BLaER1 (cell line): Measurements from ENCODE around the gene IL10RB.
"Not testable (repeated sequence)": the region's sequence is repeated elsewhere in the genome, so short reads cannot be mapped to it uniquely, and the experiment has no call there.

ENCODE experiments used
- H3K27ac ChIP-seq: shearing (Covaris generic); formaldehyde crosslinking; 2 replicates; pipeline ENCODE4 v1.8.1; 2022
- H3K27me3 ChIP-seq: shearing (Covaris generic); formaldehyde crosslinking; 2 replicates; pipeline ENCODE4 v1.8.1; 2022
- H3K36me3 ChIP-seq: shearing (Covaris generic); formaldehyde crosslinking; 2 replicates; pipeline ENCODE4 v1.8.1; 2022
- H3K4me1 ChIP-seq: shearing (Covaris generic); formaldehyde crosslinking; 2 replicates; pipeline ENCODE4 v1.8.1; 2022
- H3K4me2 ChIP-seq: shearing (Covaris generic); formaldehyde crosslinking; 2 replicates; pipeline ENCODE4 v1.8.1; 2022
- H3K4me3 ChIP-seq: shearing (Covaris generic); formaldehyde crosslinking; 2 replicates; pipeline ENCODE4 v1.8.1; 2022
- H3K9ac ChIP-seq: shearing (Covaris generic); formaldehyde crosslinking; 2 replicates; pipeline ENCODE4 v1.8.1; 2022
- H3K9me3 ChIP-seq: shearing (Covaris generic); formaldehyde crosslinking; 2 replicates; pipeline ENCODE4 v1.8.1; 2022
- H4K20me1 ChIP-seq: shearing (Covaris generic); formaldehyde crosslinking; 2 replicates; pipeline ENCODE4 v1.8.1; 2022
- Cebpa-rat ChIP-seq: shearing (Covaris generic); IDR thresholded peaks from 2 replicates; pipeline ENCODE4 v1.8.1; 2022

IL10RB gene

DNA sequence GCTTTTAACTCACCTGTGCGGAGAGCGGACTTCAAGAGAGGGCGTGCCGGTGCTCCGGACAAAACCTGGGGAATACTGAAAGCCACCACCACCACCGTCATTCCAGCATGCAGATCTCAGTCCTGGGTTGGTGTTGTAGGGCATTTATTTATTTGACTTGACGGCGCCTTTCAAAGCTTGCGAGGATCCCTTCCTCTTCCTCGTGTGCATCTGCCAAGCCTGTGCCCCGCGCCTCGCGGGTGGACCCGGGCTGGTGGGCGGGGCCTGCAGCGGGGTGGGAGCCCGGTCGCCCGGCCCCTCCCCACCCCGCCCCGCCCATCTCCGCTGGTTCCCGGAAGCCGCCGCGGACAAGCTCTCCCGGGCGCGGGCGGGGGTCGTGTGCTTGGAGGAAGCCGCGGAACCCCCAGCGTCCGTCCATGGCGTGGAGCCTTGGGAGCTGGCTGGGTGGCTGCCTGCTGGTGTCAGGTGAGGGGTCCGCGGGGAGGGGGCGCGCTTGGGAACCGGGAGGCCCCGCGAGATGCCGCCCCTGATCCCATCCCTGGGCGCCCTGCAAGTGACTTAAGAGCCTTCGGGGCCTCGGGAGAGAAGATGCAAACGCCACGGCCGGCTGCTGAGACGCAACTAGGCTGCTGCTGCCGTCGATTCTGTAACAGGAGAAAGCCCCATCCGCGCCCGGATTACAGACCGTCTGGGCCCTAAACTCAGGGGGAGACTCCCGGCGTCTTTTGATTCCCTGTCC, at the start of gene IL10RB:
TSS of gene IL10RB (plus strand) at position 318 of the 739 bp plus-strand sequence. CDS start at position 417, 99 bp downstream.
- H3K9me3 ChIP-seq, result no peaks in the 10 kb centered on the region
- H3K27me3 ChIP-seq, result no peaks in the 10 kb centered on the region
- H3K4me3 ChIP-seq, result peak within 1 kb of the TSS; percentile 86
- H3K9ac ChIP-seq, result peak within 1 kb of the TSS; percentile 87
- H4K20me1 ChIP-seq, result 0 out of 2 replicates have a peak, but pooled peaks cover 7% of the 10 kb centered on the region
- peaks cover 52% of the 10 kb centered on the region for H3K36me3 ChIP-seq
- H3K27ac ChIP-seq, result peak within 1 kb of the TSS; percentile 81
- no peak for TF ChIP-seq Cebpa-rat
- peak within 1 kb of the TSS; percentile 99 for H3K4me2 ChIP-seq
- peaks cover 47% of the 10 kb centered on the region for H3K4me1 ChIP-seq

DNA sequence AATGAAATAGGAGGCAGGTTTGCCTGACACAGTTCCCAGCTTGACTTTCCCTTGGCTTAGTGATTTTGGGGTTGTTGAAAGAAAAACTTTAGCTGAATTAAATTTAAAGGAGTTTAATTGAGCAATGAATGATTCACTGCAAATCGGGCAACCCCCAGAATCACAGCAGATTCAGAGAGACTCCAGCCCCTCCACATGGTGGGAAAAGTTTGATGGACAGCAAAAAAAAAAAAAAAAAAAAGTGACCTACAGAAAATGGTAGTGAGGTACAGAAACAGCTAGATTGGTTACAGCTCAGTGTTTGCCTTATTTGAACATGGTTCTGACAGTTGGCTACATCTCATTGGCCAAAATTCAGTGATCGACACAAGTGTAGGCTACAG, 49.0 kb upstream of the IL10RB start:
- no peak overlapping the region for H3K9ac ChIP-seq
- H3K27ac ChIP-seq, result 0 out of 2 replicates have a peak overlapping the region, but pooled peaks have one; percentile 77
- peaks cover 33% of the 10 kb centered on the region for H3K4me1 ChIP-seq
- H3K4me2 ChIP-seq, result no peak overlapping the region; the same call in 1 of the 2 replicates
- H3K4me3 ChIP-seq, result no peak overlapping the region
- H3K27me3 ChIP-seq, result no peaks in the 10 kb centered on the region
- peaks cover 7% of the 10 kb centered on the region for H3K9me3 ChIP-seq
- no peak for TF ChIP-seq Cebpa-rat
- no peaks in the 10 kb centered on the region for H4K20me1 ChIP-seq
- no peaks in the 10 kb centered on the region for H3K36me3 ChIP-seq

DNA sequence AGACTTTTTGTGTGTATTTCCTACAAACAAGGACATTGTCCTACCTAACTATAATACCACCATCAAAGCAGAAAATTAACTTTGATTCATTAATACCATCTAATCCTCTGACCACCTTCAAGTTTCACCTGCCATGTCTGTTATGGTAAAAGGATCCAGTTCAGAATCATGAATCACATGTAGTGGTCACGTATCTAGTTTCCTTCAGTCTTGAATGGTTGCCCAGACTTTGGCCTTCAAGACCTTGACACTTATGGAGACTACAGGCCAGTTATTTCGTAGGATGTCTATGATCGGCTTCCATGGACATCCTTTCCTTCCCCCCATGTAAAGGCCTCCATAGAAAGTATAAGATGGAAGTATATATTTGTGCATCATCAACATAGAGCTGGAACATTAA, 46.9 kb upstream of the IL10RB start:
- Histone ChIP-seq H3K4me2 (no peak overlapping the region), H3K4me3 (no peak overlapping the region), H3K9ac (no peak overlapping the region), H3K27ac (no peak overlapping the region), H3K9me3 (peaks cover 12% of the 10 kb centered on the region), H3K4me1 (peaks cover 25% of the 10 kb centered on the region), H3K36me3 (no peaks in the 10 kb centered on the region), H3K27me3 (no peaks in the 10 kb centered on the region), H4K20me1 (no peaks in the 10 kb centered on the region)
- no peak for TF ChIP-seq Cebpa-rat

DNA sequence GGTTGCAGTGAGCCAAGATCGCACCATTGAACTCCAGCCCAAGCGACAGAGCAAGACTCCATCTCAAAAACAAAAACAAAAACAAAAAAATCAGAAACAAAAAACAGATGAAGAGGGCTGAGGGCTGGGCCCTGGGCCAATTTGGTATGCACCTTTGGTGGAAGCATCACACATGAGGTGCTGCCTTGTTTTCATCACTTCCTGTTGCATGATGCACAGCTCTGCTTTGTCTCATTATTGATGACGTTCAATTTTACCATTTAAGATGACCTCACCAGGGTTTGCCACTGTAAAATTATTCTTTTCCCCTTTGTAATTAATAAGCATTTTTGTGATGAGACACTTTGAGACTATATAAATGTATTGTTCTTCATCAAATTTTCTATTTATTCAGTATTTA, 46.2 kb upstream of the IL10RB start:
- Histone ChIP-seq H3K27me3 (no peaks in the 10 kb centered on the region), H3K36me3 (no peaks in the 10 kb centered on the region), H3K4me1 (peaks cover 21% of the 10 kb centered on the region), H3K9ac (no peak overlapping the region), H3K27ac (no peak overlapping the region), H3K9me3 (peaks cover 12% of the 10 kb centered on the region), H4K20me1 (no peaks in the 10 kb centered on the region), H3K4me2 (no peak overlapping the region), H3K4me3 (no peak overlapping the region)
- TF ChIP-seq Cebpa-rat, result no peak

DNA sequence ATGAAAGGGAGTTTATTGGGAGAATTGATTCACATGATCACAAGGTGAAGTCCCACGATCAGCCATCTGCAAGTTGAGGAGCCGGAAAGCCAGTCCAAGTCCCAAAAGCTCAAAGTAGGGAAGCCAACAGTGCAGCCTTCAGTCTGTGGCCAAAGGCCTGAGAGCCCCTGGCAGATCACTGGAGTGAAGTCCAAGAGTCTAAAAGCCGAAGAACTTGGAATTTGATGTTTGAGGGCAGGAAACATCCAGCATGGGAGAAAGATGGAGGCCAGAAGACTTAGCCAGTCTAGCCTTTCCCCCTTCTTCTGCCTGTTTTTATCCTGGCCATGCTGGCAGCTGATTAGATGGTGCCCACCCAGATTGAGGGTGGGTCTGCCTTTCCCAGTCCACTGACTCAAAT, 40.8 kb upstream of the IL10RB start:
- not testable (repeated sequence) for H3K36me3 ChIP-seq

DNA sequence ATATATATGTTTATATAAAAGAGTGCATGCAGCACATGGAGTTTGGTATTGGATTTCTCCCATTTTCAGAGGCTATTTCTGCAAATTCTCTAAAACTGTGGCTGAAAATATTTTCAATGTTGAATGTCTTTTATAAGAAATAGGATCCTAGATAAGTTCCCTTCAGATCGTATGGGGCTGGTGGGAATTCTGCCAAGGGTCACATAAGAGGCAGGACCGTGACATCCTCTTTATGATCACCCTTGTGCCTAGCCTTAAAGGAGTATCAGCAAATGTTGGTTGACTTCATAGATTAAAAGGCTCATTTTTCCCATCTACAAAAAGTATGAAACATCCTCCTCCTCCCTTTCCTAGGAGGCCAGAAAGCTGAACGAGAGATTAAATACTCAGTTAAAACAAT, 37.7 kb upstream of the IL10RB start:
- H3K9me3 ChIP-seq, result no peaks in the 10 kb centered on the region
- H3K27me3 ChIP-seq, result no peaks in the 10 kb centered on the region
- H3K4me1 ChIP-seq, result peaks cover 30% of the 10 kb centered on the region
- H4K20me1 ChIP-seq, result peaks cover 27% of the 10 kb centered on the region
- H3K36me3 ChIP-seq, result no peaks in the 10 kb centered on the region
- no peak overlapping the region for H3K4me3 ChIP-seq
- no peak overlapping the region for H3K9ac ChIP-seq
- no peak overlapping the region for H3K4me2 ChIP-seq
- no peak overlapping the region for H3K27ac ChIP-seq
- no peak for TF ChIP-seq Cebpa-rat

More for the DNA sequence above, 40.8 kb upstream of the IL10RB start:
- Histone ChIP-seq H3K4me1 (peaks cover 10% of the 10 kb centered on the region), H3K9me3 (peaks cover 12% of the 10 kb centered on the region)
- H3K4me3 ChIP-seq, H3K4me2 ChIP-seq, H3K27ac ChIP-seq, H3K9ac ChIP-seq, H3K27me3 ChIP-seq, H4K20me1 ChIP-seq: not testable (repeated sequence)

DNA sequence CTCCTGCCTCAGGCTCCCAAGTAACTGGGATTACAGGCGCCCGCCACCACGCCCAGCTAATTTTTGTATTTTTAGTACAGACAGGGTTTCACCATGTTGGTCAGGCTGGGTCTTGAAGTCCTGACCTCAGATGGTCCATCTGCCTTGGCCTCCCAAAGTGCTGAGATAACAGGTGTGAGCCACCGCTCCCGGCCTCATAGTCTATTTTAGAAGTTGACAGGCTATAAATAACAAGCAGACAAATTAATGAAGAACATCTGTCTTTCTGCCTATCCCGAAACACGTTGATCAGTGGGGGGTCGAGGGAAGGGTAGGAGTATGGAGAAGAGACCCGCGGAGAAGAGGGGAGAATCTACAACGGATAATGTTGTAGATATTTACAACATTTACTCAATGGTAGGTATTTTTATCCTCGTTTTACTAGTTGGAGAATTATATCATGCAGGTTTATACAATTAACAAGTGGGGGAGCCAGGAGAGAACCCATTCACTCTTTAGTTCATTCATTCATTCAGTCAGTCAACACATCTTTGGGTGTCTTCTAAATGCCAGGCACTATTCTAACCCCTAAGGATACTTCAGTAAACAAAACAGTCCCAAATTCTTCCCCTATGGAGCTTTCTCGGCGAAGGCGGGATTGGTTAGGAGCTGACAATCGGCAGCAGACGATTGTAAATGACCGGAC, 36.9 kb upstream of the IL10RB start:
- peak overlapping the region; percentile 96; the same call in 1 of the 2 replicates for H3K9ac ChIP-seq
- peak overlapping the region; percentile 99 for H3K4me3 ChIP-seq
- peak overlapping the region; percentile 88 for H3K4me2 ChIP-seq
- H3K4me1 ChIP-seq, result peaks cover 30% of the 10 kb centered on the region
- no peaks in the 10 kb centered on the region for H3K9me3 ChIP-seq
- H4K20me1 ChIP-seq, result peaks cover 30% of the 10 kb centered on the region
- peaks cover under 1% of the 10 kb centered on the region for H3K36me3 ChIP-seq
- H3K27ac ChIP-seq, result peak overlapping the region; percentile 94; the same call in 1 of the 2 replicates
- no peaks in the 10 kb centered on the region for H3K27me3 ChIP-seq
- TF ChIP-seq Cebpa-rat, result no peak

DNA sequence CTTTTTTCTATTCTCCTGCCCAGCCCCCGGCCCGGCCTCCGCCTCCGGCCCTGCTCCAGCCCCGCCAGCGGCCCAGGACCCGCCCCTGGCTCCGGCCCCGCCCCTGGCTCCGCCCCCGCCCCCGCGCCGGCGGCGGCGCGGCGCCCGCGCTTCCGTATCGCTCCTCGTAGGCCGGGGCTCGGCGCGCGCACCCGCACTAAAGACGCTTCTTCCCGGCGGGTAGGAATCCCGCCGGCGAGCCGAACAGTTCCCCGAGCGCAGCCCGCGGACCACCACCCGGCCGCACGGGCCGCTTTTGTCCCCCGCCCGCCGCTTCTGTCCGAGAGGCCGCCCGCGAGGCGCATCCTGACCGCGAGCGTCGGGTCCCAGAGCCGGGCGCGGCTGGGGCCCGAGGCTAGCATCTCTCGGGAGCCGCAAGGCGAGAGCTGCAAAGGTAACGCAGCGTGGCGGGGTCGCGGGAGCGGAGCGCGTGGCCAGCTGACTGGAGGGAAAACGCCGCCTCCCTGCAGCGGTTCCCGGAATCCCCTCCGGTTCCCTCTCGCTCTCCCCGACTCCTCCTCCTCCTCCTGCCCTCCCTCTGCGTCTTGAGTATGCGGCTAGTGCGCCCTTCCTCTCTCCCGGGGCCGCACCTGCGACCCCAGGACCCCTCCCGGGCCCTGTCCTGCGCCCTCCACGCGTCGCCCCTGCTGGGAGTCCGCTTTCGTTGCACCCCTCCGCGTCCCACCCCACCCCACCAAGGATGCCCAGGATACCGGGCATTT, 36.2 kb upstream of the IL10RB start, which contains the start of gene IFNAR2:
TSS of gene IFNAR2 (plus strand) at position 155 of the 761 bp plus-strand sequence. CDS start 11,985 bp downstream, outside the sequence.
- no peaks in the 10 kb centered on the region for H3K27me3 ChIP-seq
- H3K36me3 ChIP-seq, result peaks cover 7% of the 10 kb centered on the region
- peak within 1 kb of the TSS; percentile 88 for H3K4me2 ChIP-seq
- H3K9me3 ChIP-seq, result no peaks in the 10 kb centered on the region
- H3K27ac ChIP-seq, result peak within 1 kb of the TSS; percentile 94
- no peak for TF ChIP-seq Cebpa-rat
- peak within 1 kb of the TSS; percentile 99 for H3K4me3 ChIP-seq
- H3K9ac ChIP-seq, result peak within 1 kb of the TSS; percentile 96
- peaks cover 30% of the 10 kb centered on the region for H3K4me1 ChIP-seq
- H4K20me1 ChIP-seq, result peaks cover 37% of the 10 kb centered on the region

DNA sequence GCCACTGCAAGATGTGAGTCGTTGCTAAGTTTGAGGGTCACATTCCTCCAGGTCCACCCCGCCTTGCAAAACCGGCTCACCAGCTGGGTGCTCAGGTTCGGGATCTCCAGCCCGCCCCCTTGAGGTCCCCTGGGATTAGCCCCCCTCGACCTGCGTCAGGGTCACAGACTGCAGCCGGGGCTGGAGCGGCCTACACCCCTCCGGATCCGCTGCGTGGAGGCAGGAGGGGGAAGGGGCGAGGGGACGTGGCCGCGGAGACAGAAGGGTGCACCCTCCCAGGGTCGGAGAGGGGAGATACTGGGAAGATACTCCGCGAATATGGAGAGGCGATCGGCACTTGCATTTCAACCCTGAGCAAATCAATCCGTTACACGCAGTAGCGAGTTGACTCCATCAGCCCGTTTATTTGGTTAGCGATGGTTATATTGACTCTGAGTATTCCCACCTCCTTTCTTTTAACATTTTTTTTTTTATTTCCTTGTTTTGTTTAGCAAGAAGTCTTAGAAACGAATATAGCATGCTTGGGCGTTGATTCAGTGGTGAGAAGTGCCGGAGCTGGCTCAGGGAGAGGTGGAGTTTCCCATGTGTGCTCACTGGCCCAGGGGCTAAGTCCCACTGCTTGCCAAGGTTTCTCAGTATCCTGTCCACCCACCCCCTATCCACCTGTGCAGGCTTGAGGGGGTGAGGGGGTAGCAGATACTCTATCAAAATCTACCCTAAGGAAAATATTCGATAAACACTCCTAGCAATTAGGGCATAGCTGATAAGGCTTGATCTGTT, 35.4 kb upstream of the IL10RB start:
- Histone ChIP-seq H4K20me1 (peaks cover 43% of the 10 kb centered on the region), H3K36me3 (peaks cover 11% of the 10 kb centered on the region), H3K4me1 (peaks cover 30% of the 10 kb centered on the region), H3K4me2 (peak overlapping the region; percentile 88), H3K9ac (peak overlapping the region; percentile 96), H3K4me3 (peak overlapping the region; percentile 99), H3K27ac (peak overlapping the region; percentile 94), H3K9me3 (no peaks in the 10 kb centered on the region), H3K27me3 (no peaks in the 10 kb centered on the region)
- no peak for TF ChIP-seq Cebpa-rat
